ENCODE measurements around the gene PON2. TPM values are rescaled to one million over a fixed set of nuclear protein-coding genes. Genes with fewer than 3 reads are reported as not detected.

The PON2 gene
- total RNA-seq (2022; extraction: Qiagen RNA extraction; ENCODE audit: low read depth): 189 to 327 TPM (median 313 TPM) in 5 replicates

GRCh38 chr7:95434557-95435421 lies at the start of gene PON2:
PON2 (minus strand) TSS chr7:95435028; CDS start chr7:95434951, 77 bp downstream.

GRCh38 chr7:95396136-95397032 lies 38.4 kb downstream of the PON2 start, which contains the start of gene PON3:
PON3 (minus strand) TSS chr7:95396375; CDS start chr7:95396350, 25 bp downstream.

Other genes with a start within 250 kb of the PON2 start
- gene PON1, start 110.5 kb downstream of the PON2 start, total RNA-seq (2022; extraction: Qiagen RNA extraction; ENCODE audit: low read depth): 0.44 to 1.0 TPM (median 0.66 TPM) in 5 replicates
- gene PON3, start 38.7 kb downstream of the PON2 start, total RNA-seq (2022; extraction: Qiagen RNA extraction; ENCODE audit: low read depth): 27.0 to 38.0 TPM (median 34.3 TPM) in 5 replicates
- 0.20 to 0.43 TPM (median 0.39 TPM) in 4 of 5 replicates, not detected in the other for gene ASB4, start 50.9 kb upstream of the PON2 start, total RNA-seq (2022; extraction: Qiagen RNA extraction; ENCODE audit: low read depth)
- 10.6 to 23.7 TPM (median 22.0 TPM) in 5 replicates for gene PDK4, start 161.5 kb upstream of the PON2 start, total RNA-seq (2022; extraction: Qiagen RNA extraction; ENCODE audit: low read depth)

All from A549 treated with RU486 at 1 μM for 4 hours (cell line).